Measurements from ENCODE around the gene MRPL40.
A peak's percentile ranks its signal among the peaks of the same experiment; 100 is the strongest.
"Not testable (repeated sequence)": the region's sequence is repeated elsewhere in the genome, so short reads cannot be mapped to it uniquely, and the experiment has no call there.

The MRPL40 gene

GRCh38 chr22:19440411-19441195 is 8.3 kb downstream of the MRPL40 start:
- DNase-seq (ENCODE audit: low spot score) = no peak
- no peak for FAIRE-seq

- FAIRE-seq (no peak), DNase-seq (ENCODE audit: low spot score) (no peak)
Measured at GRCh38 chr22:19442166-19442565, 9.8 kb downstream of the MRPL40 start.

- no peak for DNase-seq (ENCODE audit: low spot score)
- no peak for FAIRE-seq
Measured at GRCh38 chr22:19443544-19444211, 11.3 kb downstream of the MRPL40 start.

- DNase-seq (ENCODE audit: low spot score); FAIRE-seq: not testable (repeated sequence)
Measured at GRCh38 chr22:19445279-19445982, 13.1 kb downstream of the MRPL40 start.

- DNase-seq (ENCODE audit: low spot score) = no peak
- no peak for FAIRE-seq
Measured at GRCh38 chr22:19446603-19447329, 14.4 kb downstream of the MRPL40 start.

GRCh38 chr22:19447330-19448075 is 15.2 kb downstream of the MRPL40 start, which contains the start of gene C22orf39:
Gene C22orf39, minus strand, starts transcription at chr22:19447711. Its CDS starts 23 bp downstream, at chr22:19447688.
- FAIRE-seq = no peak
- DNase-seq (ENCODE audit: low spot score) = peak; percentile 85

GRCh38 chr22:19448076-19448607 is 15.8 kb downstream of the MRPL40 start:
- no peak for FAIRE-seq
- DNase-seq (ENCODE audit: low spot score) = no peak

GRCh38 chr22:19448739-19449421 is 16.5 kb downstream of the MRPL40 start:
- DNase-seq (ENCODE audit: low spot score) = no peak
- no peak for FAIRE-seq

GRCh38 chr22:19449422-19449767 is 17.1 kb downstream of the MRPL40 start:
- DNase-seq (ENCODE audit: low spot score) = no peak
- no peak for FAIRE-seq

GRCh38 chr22:19450363-19451175 is 18.2 kb downstream of the MRPL40 start:
- DNase-seq (ENCODE audit: low spot score) (no peak), FAIRE-seq (no peak)

GRCh38 chr22:19451570-19451969 is 19.2 kb downstream of the MRPL40 start:
- FAIRE-seq (no peak), DNase-seq (ENCODE audit: low spot score) (no peak)

GRCh38 chr22:19453718-19454117 is 21.4 kb downstream of the MRPL40 start:
- no peak for DNase-seq (ENCODE audit: low spot score)
- no peak for FAIRE-seq

GRCh38 chr22:19454156-19454555 is 21.8 kb downstream of the MRPL40 start:
- FAIRE-seq = no peak
- no peak for DNase-seq (ENCODE audit: low spot score)

- DNase-seq (ENCODE audit: low spot score) = no peak
- no peak for FAIRE-seq
Measured at GRCh38 chr22:19455033-19455432, 22.7 kb downstream of the MRPL40 start.

- DNase-seq (ENCODE audit: low spot score) = no peak
- no peak for FAIRE-seq
Measured at GRCh38 chr22:19455585-19456370, 23.4 kb downstream of the MRPL40 start.

GRCh38 chr22:19456541-19456940 is 24.2 kb downstream of the MRPL40 start:
- DNase-seq (ENCODE audit: low spot score) (no peak), FAIRE-seq (no peak)

GRCh38 chr22:19457828-19458428 is 25.6 kb downstream of the MRPL40 start:
- FAIRE-seq (no peak), DNase-seq (ENCODE audit: low spot score) (no peak)

GRCh38 chr22:19460036-19460435 is 27.7 kb downstream of the MRPL40 start:
- FAIRE-seq (no peak), DNase-seq (ENCODE audit: low spot score) (no peak)

Data from RCC 7860 (cell line).